ENCODE measurements around the gene RNF25. TPM values are rescaled to one million over a fixed set of nuclear protein-coding genes. Genes with fewer than 3 reads are reported as not detected.

Gene RNF25
- total RNA-seq, 1 experiment from 2014 or later = 40.7 TPM

DNA sequence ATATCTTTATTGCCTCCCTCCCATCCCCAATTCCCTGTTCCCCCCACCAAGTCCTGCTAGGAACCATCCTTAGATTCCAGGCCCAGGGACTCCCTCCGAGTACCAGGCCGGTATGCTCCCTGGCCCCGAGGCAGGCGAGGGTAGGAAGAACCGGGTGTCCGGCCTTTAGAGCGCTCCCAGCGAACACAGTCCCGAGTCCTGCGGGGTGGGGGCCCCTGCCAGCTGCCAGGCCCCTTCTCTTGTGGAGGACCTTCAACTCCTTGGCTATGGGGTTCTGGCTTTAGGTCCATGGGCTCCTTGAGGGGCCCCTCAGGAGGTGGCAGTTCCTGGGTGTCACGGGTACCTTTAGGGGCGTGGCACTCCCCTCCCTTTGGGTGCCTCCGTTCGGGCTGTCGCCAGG, 7.9 kb downstream of the RNF25 start:
- Mint-ChIP-seq H3K27me3 (ENCODE audit: low read depth) (no peaks in the 10 kb centered on the region), H3K4me3 (no peak overlapping the region), H3K36me3 (ENCODE audit: insufficient read depth in 1 of 3, low read depth in 3 of 3) (peaks cover 33 to 62% (median 58%) of the 10 kb centered on the region in 3 experiments), H3K9me3 (no peaks in the 10 kb centered on the region), H3K27ac (no peak overlapping the region), H3K4me1 (peaks cover 7 to 9% of the 10 kb centered on the region in 2 experiments)
- peaks cover 2% of the 10 kb centered on the region; the same call in 1 of the 2 replicates for H3K4me1 ChIP-seq (ENCODE audit: insufficient read depth, low read length)
- H3K18ac ChIP-seq (ENCODE audit: insufficient read length, low read depth, low read length) = no peak overlapping the region
- no peak overlapping the region for H2BK15ac ChIP-seq (ENCODE audit: low read depth, low read length)
- TF ChIP-seq, protein P1, sequence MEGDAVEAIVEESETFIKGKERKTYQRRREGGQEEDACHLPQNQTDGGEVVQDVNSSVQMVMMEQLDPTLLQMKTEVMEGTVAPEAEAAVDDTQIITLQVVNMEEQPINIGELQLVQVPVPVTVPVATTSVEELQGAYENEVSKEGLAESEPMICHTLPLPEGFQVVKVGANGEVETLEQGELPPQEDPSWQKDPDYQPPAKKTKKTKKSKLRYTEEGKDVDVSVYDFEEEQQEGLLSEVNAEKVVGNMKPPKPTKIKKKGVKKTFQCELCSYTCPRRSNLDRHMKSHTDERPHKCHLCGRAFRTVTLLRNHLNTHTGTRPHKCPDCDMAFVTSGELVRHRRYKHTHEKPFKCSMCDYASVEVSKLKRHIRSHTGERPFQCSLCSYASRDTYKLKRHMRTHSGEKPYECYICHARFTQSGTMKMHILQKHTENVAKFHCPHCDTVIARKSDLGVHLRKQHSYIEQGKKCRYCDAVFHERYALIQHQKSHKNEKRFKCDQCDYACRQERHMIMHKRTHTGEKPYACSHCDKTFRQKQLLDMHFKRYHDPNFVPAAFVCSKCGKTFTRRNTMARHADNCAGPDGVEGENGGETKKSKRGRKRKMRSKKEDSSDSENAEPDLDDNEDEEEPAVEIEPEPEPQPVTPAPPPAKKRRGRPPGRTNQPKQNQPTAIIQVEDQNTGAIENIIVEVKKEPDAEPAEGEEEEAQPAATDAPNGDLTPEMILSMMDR (conservative IDR thresholded peaks at IDR 0.05) = no peak
- no peak overlapping the region for H3K9ac ChIP-seq (ENCODE audit: extremely low read depth, insufficient read length, low read length)
- H3K79me1 ChIP-seq (ENCODE audit: insufficient read depth, low read depth, low read length, poor library complexity, severe bottlenecking) = no peaks in the 10 kb centered on the region
- no peak overlapping the region for H4K8ac ChIP-seq (replicated peaks; ENCODE audit: insufficient read length, low read depth, low read length)
- H4K20me1 ChIP-seq (ENCODE audit: control insufficient read depth, insufficient read depth, insufficient read length) = no peaks in the 10 kb centered on the region
- H3K4ac ChIP-seq (ENCODE audit: low read depth, low read length) = no peak overlapping the region
- H3K56ac ChIP-seq (ENCODE audit: insufficient read length, low read depth, low read length) = no peak overlapping the region
- no peak overlapping the region for H2BK120ac ChIP-seq (ENCODE audit: low read depth, low read length, poor library complexity, severe bottlenecking)
- H3K27ac ChIP-seq (ENCODE audit: insufficient read length, low read depth, low read length) = no peak overlapping the region
- no peaks in the 10 kb centered on the region for H3K27me3 ChIP-seq (ENCODE audit: insufficient read depth, low read length)
- no peaks in the 10 kb centered on the region for H3K9me3 ChIP-seq (ENCODE audit: control insufficient read depth, low read depth, low read length)
- H3K79me2 ChIP-seq (ENCODE audit: insufficient read depth, low read length) = no peaks in the 10 kb centered on the region
- H2AFZ ChIP-seq (ENCODE audit: low read length) = no peak overlapping the region
- no peak overlapping the region for H3T11ph ChIP-seq (ENCODE audit: low read length)
- no peak overlapping the region for H3K23ac ChIP-seq (ENCODE audit: insufficient read length, low read depth, low read length)
- H3K4me2 ChIP-seq (ENCODE audit: insufficient read depth, insufficient read length, low read length) = no peak overlapping the region
- H3K23me2 ChIP-seq (ENCODE audit: insufficient read length, low read depth, low read length, poor library complexity, severe bottlenecking) = peaks cover 8% of the 10 kb centered on the region
- H2BK5ac ChIP-seq (ENCODE audit: insufficient read length, low read length) = no peak overlapping the region
- no peak overlapping the region for H4K5ac ChIP-seq (ENCODE audit: insufficient read length, low read depth, low read length)
- H2BK12ac ChIP-seq (ENCODE audit: insufficient read length, low read depth, low read length) = no peak overlapping the region
- H2AK5ac ChIP-seq (ENCODE audit: insufficient read length, low read length) = no peak overlapping the region
- no peak overlapping the region for H4K91ac ChIP-seq (ENCODE audit: insufficient read length, low read depth, low read length)
- no CpG with 5 or more reads among the region's 15 CpGs for WGBS (ENCODE audit: extremely low coverage, insufficient read length, low lambda C conversion rate)
- DNase-seq = no peak
- no peak overlapping the region for H3K14ac ChIP-seq (ENCODE audit: insufficient read depth, low read length)
- no peak overlapping the region for H2BK20ac ChIP-seq (ENCODE audit: low read depth, low read length, poor library complexity, severe bottlenecking)

Measured in H9 (cell line).